HG02885 (cell line): ENCODE data around the gene GDI1.

Source experiments
- ATAC-seq: cut with Tn5 transposase; IDR thresholded peaks from one replicate; pipeline ENCODE4 v1.9.1; 2021; ENCODE audit warnings: mild to moderate bottlenecking; ENCODE audit not compliant: unreplicated experiment, poor library complexity

Gene GDI1

DNA sequence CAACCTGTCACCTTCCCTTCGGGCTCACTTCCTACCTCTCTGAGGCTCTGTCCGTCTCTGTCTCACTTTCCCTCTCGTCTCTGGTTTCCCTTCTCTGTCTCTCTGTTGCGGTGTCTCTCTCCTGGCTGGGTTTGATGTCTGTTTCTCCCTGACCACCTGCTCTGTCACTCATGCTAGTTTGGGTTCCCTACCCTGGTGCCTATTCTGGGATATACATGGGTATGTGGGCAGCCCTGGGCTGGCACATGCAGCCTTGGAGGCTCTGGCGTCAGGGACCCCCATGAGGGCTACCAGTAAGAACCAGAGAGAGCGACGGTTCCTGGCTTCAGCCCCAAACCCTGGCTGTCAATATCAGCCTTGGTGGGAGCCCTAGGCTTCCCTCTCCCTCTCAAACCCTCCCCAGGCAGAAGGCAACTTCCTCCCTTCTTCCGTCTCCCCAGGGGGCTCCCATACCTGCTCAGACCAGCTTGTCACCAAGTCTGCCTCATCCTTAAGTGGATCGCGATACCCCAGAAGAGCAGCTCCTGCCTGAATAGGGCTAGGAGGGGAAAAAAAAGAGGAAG lies 28.2 kb upstream of the GDI1 start:
- peak; percentile 3 for ATAC-seq

DNA sequence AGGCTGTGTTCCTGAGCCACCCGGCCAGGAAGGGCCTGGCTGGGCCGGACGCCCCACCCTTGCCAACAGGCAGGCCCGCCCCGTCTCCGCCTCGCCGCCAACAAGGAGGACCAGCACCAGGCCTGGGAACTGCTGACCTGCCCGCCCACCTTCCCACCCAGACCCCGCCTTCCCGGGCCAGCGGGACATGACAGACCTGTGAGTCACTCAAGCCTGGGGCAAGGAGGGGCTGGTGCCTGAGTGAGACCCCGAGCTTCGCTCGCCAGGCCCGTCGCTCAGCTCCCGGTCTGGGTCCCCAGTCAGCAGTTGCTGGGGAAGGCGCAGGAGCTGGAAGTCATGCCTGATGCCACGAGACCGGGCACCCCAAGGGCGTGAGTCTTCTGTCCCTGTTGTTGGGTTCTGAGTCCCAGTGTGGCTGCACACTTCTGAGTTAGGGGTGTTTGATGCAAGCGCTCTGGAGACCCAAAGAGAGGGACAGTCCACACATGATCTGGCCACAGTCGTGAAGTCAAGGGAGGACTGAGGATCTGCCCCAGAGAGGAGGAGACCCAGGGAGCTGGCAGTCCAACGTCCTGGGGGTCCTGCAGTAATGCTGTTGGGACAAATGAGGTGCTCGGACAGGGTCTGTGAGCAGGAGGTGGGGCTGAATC lies 27.6 kb upstream of the GDI1 start, which contains the start of gene DNASE1L1:
TSS of gene DNASE1L1 (minus strand) at position 33 of the 650 bp plus-strand sequence. CDS start 3,686 bp downstream, outside the sequence.
- ATAC-seq: peak; percentile 60

- ATAC-seq: peak; percentile 58
These were observed 25.0 kb upstream of the GDI1 start for GRCh38 chrX:154411981-154412340.

GRCh38 chrX:154412468-154412867 lies 24.5 kb upstream of the GDI1 start:
- no peak for ATAC-seq

DNA sequence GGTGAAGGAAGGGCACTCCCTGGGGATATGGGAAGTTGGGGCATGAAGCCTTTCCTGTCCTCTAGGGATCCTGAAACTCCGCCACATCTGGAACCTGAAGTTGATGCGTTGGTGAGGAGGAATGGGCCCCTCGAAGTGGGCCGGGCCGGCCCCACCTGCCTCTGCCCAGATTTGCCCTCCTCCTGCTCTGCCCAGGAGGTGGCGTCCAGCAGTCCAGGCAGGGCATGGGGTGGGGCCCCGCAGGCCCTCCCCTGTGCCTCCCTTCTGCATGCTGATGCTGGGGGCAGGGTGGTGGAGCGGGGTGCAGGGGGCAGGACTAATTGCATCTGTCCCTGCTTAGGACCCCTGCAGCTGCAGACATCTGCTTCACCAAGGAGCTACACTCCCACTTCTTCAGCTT lies 23.8 kb upstream of the GDI1 start:
- no peak for ATAC-seq

DNA sequence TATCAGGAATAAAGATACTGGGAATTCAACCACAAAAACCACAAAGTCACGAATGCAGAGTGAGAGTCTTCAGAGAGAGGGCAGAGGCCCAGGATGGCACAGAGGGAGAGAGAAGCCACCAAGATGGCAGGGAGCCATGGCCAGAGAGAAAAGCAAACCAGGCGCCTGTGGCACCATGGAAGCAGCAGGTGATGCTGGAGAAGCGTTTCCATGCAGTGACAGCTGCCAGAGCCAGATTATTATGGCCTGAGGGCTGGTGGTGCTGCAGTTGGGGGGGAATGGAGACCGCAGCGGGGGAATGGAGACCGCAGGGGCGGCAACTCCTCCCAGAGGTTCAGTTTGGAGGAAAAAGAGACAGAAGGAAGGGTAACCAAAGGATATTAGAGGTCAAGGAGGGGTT lies 19.8 kb upstream of the GDI1 start:
- no peak for ATAC-seq

GRCh38 chrX:154419189-154419588 lies 17.8 kb upstream of the GDI1 start:
- no peak for ATAC-seq

DNA sequence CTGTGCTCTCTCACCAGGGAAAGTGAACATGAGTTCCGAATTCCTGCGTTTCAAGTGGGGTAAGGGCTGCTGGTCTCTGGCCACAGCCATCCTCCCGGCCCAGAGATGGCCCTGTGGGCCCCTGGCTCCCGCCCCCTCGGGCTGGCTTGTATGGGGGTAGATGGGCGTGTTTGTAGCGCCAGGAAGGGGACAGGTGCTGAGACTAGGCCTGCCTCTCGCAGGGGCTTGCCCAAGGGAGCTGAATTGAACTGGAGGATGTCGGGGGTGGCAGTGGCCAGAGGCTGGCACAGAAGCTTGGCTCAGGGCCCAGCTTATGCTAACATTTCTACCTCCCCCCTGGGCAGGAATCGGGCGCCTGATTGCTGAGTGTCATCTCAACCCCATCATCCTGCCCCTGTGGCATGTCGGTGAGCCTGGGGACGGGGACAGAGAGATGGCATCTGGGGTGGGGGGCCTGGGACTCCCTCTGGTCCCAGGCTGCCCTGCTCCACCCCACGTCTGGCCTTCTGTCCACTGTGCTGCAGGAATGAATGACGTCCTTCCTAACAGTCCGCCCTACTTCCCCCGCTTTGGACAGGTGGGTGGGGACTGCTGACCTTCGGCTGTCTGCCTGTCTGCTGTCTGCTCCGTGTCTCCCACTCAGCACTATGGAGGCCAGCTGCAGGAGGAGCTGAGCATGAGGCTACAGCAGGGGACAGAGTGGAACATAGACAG lies 17.1 kb upstream of the GDI1 start:
- ATAC-seq: no peak

DNA sequence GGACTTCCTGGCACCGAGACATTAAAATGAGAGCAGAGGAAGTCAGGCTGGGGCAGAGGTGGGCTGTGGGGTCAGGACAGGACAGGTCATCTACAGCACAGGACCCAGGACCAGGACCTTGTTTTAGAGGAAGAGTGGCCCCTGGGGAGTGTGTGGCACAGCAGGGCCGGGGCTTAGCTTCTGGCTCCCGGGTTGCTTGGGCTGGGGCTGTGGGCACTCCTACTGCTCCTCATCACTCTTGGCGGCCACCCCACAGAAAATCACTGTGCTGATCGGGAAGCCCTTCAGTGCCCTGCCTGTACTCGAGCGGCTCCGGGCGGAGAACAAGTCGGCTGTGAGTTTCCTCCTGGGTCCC lies 16.6 kb upstream of the GDI1 start:
- ATAC-seq: no peak

DNA sequence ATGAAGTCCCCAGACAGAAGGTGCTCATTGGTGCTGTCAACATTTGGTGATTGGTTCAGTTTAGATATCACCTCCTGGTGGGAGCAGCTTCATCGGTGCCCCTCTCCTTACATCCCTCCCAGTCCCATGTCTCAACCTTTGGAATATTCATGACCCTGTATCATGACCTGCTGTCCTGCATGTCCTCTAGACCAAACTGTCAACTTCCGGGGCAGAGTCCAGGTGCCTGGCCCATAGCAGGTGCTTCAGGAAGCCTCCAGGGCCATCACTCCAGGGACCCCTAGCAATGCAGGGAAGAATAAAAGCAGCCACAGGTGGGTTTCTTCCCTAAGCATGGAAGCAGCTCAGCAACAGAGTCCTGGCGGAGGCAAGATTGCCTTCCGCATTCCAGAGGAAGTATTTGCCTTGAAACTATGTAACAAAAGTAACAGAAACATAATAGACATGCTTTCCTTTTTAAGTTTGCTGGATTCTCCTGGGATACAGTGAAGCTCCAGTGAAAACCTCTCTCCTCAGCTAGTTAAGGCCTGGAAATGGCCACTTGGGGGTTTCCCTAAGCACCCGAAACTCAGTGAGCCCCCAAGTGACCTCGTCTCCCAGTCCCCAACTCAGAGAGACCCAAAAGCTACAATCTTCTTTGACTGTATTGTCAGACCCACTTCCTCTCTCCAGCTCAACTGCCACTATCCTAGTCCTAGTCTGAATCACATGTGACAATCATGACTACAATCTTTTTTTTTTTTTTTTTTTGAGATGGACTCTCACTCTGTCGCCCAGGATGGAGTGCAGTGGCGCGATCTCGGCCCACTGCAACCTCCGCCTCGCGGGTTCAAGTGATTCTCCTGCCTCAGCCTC lies 9.8 kb upstream of the GDI1 start:
- ATAC-seq: no peak

DNA sequence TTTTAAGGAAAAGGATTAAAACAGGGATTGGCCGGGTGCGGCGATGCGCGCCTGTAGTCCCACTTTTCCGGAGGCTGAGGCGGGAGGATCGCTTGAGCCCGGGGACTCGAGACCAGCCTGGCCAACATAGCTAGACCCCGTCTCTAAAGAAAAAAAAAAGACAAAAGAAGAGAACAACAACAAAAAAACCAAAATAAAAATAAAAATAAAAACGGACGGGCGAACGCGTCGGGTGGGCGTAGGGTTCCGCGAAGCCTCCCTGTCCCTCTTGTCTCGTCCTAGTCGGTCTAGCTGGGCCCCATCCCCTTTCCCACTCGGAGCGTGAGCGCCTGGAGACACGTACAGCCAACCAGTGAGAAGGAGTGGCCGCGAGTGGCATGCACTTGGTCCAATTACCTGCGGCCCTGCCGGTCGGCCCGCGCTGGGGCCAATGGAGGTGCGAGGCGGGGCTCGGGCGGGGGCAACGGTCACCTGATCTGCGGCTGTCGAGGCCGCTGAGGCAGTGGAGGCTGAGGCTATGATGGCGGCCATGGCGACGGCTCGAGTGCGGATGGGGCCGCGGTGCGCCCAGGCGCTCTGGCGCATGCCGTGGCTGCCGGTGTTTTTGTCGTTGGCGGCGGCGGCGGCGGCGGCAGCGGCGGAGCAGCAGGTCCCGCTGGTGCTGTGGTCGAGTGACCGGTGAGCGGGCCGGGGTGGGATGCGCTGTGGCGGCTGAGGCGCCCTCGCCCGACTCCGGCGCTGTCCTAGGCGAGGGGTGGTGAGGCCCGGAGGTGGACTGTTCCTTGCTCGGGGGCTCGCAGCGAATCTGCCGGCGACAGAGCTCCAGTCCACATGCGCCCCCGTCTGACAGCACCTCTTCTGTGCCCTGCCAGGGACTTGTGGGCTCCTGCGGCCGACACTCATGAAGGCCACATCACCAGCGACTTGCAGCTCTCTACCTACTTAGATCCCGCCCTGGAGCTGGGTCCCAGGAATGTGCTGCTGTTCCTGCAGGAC lies 8.5 kb upstream of the GDI1 start, which contains the start of gene ATP6AP1:
TSS of gene ATP6AP1 (plus strand) at position 502 of the 996 bp plus-strand sequence. CDS start at position 518, 16 bp downstream.
- ATAC-seq: peak; percentile 97

- no peak for ATAC-seq
These were observed 7.2 kb upstream of the GDI1 start for GRCh38 chrX:154429711-154430110.

DNA sequence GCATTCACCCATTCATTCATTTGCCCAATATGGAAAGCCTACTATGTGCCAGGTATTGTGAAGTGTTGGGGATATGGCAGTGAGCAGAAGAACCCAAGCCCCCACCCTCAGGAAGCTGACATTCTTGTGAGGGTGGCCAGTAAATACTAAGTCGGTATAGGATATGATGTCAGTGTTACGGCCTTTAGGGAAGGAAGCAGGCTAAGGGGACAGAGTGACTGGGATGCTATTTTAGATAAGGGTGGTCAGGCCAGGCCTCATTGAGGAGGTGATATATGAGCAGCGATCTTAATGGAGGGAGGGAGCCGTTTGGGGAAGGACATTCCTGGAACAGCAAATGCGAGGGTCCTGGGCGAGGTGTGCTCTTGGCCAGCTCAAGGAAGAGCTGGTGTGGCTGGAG lies 6.5 kb upstream of the GDI1 start:
- no peak for ATAC-seq

DNA sequence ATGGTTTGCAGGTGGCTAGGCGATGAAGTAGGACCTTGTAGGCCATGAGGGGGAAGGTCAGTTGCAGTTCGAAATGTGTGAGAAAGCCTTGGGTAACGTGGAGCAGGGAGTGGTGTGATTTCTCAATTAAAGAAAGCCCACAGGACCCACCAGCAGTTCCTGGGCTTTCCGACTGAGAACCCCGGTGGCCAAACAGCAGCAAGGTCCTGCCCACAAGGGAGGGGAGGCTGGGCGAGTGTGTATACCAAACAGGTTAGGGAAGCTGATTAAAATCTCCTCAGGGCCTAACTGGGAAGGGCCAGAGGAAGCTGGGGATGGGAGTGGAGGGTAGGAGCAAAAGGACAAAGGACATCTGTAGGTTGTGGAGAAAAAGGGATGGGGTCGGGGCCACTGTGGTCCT lies 6.0 kb upstream of the GDI1 start:
- no peak for ATAC-seq

DNA sequence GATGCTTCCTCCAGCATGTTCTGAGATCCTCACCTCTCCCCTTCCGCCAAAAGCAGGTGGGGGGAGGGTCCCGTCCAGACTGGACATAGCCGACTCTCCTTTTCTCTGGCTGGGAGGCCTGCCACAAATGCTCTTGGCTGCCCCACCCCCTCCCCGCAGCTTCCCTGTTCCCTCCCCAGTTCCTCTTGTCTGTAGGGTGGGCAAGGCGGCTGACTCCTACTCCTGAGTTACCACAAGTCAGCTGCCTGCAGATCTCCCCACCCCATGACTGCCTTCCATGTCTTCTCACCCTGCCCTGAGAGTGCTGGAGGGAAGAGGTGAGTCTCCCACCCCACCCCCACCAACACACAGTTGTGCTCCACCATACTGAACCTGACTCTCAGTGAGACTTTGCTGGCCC lies 5.6 kb upstream of the GDI1 start:
- ATAC-seq: no peak

DNA sequence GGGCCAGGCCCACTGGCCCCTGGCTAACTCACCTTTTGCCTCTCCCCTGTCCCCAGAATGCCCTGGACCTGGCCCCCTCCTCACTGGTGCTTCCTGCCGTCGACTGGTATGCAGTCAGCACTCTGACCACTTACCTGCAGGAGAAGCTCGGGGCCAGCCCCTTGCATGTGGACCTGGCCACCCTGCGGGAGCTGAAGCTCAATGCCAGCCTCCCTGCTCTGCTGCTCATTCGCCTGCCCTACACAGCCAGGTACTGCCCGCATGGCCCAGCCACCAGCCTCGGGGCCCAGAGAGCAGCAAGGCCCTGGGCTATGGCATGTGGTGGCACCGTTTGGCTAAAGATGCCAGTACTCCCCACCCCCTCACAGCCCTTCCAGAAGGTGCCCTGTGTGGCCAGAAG lies 4.7 kb upstream of the GDI1 start:
- ATAC-seq: no peak

- no peak for ATAC-seq
These were observed 3.3 kb upstream of the GDI1 start for GRCh38 chrX:154433605-154434004.

DNA sequence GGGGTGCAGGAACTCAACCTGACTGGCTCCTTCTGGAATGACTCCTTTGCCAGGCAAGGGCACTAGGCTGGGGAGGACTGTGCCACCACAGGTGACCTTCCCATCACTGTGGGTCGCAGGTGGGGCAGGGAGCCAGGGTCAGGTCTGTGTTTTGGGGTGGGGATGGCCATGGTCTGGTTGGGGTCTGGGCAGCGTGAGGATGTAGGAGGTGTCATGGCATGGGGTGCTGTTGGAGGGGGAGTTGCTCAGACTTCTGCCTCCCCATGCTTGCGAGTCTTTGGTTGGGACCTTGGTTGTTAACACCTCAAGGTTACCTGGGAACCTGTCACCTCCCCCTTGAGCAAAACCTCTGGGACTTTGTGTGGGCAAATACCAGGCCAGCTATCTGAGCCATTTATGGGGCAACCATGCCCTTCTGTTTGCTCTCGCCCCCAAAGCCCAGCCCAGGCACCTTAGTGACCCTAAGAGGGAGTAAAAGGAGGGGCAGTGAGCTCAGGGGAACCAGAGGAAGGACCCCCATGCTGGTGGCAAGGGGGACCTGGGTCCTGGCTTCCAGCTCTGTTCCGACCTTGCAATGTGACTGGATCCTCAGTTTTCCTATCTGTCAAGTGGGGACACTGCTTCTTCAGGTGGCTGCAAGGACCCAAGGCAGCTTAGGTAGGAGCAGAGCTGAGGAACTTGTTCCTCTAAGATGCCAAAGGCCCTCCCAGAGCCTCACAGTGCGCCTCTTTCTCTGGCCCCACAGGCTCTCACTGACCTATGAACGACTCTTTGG lies 2.4 kb upstream of the GDI1 start:
- no peak for ATAC-seq

DNA sequence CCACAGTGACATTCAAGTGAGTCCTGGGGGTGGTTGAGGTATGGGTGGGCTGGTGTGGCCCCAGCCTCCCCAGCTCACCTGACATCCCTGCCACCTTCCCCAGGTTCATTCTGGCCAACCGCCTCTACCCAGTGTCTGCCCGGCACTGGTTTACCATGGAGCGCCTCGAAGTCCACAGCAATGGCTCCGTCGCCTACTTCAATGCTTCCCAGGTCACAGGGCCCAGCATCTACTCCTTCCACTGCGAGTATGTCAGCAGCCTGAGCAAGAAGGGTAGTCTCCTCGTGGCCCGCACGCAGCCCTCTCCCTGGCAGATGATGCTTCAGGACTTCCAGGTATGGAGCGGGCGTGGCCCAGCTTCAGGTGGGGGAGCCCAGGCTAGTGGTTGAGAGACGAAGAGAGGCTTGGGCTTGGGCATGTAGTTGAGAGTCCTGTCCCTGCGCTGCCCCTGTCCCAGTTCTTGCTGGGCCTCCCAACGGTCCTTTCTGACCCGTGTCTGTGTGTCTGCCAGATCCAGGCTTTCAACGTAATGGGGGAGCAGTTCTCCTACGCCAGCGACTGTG lies 1.7 kb upstream of the GDI1 start:
- ATAC-seq: no peak
